Measurements from ENCODE around the gene APOL2.
"Not testable (repeated sequence)": the region's sequence is repeated elsewhere in the genome, so short reads cannot be mapped to it uniquely, and the experiment has no call there.

Gene APOL2

GRCh38 chr22:36238373-36239149, 766 bp downstream of the APOL2 start:
- DNase-seq = no peak

- DNase-seq = no peak
These were observed 1.6 kb downstream of the APOL2 start for GRCh38 chr22:36237462-36238372.

DNA sequence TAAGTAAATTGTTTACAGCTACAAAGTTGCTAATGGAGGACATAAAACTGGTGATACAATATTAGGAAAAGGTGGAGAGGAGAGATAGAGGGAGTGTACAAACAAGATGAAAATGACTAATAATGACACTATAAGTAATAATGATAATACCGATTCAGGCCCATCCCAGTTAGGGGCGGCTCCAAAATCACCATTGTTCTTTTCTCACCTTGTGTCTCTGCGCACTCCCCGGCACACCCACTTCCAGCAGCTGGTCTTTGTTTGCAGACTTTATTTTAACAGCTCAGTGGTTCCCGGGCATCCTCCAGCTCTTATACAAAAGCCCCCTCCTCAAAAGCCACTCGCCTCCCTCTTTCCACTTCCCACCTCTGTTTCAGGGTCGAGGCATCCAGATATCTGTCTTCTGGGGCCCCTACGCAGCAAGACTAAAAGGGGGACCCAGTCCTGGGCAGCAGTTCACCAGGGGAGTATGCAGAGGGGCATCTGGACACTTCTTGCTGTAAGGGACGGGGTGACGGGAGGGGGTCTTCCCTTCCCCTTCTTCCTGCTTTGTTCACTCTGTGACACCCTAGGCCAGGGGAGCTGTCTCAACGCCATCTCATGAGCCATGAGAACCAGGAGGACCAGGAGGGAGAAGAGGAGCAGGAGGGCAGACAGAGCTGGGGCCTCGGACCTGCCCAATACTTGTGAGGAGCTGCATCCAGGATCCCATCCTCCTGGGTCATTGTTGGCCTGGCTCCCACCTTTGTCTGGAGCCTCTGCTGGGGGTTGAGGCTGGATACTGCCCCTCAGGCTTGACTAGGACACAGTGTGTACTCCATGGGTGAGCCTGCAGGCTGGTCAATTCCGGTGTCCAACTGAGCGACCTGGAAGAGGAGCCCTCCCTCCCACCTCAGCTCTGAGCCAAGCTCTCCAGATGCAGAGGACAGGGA, 2.7 kb downstream of the APOL2 start:
- DNase-seq = no peak

DNA sequence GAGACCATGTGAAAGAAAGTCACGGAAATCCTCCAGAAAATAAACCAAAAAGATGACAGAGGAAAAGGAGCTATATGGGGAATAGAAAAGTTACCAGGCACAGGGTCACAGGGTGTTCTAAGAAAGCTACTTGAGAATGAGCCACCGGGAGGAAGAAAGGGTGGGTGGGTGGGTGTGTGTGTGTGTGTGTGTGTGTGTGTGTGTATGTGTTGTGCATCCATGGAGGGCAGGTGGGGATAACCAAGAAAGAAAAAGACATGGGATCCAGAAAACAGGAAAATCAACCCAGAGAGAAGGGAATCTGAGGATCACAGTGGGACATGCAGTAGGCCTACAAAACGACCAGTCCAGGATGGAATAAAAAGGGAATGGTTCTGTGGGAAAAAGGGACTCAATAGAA, 3.7 kb downstream of the APOL2 start:
- DNase-seq = no peak

- no peak for DNase-seq
These were observed 4.4 kb downstream of the APOL2 start for GRCh38 chr22:36234919-36235318.

GRCh38 chr22:36234213-36234612, 5.1 kb downstream of the APOL2 start:
- DNase-seq = no peak

DNA sequence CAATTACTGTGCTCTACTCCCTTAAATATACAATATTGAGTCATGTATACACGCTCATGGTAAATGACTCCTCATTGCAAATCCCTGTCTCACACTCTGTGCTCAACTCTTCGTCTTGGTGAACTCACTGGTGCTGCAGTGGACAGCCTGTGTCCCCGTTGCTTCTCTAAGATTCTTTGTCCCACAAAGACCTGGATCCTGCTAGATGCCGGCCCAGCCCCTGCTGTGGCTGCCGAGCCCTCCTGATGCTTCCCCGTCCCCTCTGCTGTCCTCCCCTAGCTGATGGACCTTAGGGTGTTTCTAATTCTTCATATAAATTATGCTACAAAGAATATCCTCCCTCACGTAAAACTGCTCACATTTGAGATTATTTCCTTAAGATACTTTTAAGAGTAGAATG, 5.5 kb downstream of the APOL2 start:
- no peak for DNase-seq

DNA sequence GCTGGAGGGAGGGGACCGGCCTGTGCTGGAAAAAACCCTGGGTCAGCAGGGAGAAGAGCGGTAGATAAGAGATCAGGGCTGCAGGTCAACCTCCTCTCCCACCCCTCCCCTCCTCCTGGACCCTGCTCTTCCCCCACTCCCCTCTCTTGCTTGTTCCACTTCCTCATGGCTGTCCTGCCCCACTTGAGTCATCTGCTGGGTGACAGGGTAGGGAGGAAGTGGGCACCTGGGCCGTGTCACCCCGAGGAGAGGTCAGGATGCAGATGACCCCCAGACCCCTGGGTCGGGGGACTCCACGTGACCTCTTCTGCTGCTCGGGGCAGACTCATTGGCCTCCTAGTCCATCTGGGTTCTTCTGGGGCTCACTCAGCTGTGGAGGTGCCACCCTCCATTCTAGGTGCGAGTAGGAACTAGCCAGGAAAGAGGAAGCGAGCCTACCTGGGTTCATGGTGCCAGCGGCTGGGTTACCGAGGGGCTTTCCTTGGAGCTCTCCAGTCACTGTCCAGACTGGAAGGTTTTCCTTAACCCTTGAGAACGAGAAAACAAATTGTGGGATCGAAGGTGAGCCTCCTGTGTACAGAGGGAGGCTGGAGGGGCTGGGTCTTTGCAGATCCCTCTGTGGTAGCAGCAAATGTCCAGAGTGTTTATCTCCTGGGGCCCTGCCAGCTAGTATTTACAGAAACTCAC, 6.5 kb downstream of the APOL2 start:
- no peak for DNase-seq

DNA sequence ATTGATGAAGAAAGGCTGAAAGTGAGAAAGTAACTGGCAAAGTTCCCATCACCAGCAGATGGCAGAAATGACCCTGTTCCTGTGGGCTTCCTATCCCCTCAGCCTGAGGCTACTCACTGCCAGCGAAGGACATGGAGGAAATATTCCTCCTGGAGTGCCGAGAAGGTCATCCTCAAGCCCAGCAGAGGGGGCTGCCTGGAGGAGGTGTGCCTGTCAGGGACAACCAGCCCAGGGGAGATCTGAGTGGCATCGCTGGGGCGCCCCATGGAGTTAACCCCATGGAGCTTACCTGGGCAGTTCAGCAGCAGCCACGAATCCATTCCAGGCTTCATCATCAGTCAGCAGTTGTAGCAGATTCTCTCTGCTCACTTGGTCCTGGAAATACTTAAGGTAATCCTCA, 8.3 kb downstream of the APOL2 start:
- DNase-seq = not testable (repeated sequence)

DNA sequence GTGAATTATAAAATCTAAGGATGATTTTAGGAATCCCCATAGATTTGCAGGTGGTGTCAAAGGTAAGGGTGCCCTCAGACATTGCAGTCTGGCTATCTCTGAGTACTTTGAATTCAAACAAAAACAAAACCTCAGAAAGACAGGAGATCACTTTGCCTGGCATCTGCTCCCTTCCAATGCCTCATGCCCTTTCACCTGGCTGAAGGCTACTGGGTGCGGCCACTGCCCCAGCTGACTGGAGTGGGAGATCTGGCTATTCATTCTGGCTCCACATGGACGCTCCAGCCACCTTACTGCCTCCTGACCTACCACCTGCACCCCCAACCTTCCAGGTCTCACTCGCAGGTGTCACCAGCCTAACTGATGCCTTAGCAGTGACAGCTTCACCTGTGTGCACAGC, 9.7 kb downstream of the APOL2 start:
- not testable (repeated sequence) for DNase-seq

DNA sequence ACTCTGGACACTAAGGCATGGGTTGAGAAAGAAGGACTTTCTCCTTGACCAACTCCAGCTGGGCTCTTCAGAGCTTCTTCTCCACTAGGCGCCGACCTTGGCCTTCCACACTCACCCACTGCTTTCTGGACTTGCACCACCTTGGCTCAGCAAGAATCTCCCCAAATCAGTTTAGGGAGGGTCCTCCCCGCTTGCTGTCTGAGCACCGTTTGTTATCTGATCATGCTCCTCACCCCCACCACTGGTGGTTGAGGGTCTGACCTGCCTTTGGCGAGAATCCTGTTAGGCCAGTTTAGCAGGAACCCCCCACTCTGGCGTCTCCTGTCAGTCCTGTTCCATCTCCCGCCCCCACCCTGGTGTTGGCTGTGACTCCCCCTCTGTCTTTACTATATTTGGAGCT, 10.4 kb downstream of the APOL2 start:
- DNase-seq = no peak

DNA sequence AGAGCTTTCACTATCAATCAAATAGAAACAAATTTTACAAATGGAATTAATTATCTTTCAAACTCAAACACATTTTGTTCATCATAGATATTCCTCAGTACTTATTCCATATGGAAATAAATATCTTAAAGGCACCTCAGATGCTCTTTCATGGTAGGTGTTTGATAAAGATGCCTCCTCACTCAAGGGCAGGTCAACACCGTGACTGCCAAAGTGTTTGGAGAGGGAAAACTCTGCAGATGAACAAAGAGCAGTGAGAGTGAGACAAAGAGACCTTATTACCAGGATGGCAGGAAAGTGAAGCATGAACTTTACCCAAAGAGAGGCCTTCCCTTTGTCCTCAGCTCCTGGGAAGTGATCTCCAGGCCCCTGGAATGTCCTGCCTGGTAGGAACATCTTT, 11.0 kb downstream of the APOL2 start:
- DNase-seq = not testable (repeated sequence)

DNA sequence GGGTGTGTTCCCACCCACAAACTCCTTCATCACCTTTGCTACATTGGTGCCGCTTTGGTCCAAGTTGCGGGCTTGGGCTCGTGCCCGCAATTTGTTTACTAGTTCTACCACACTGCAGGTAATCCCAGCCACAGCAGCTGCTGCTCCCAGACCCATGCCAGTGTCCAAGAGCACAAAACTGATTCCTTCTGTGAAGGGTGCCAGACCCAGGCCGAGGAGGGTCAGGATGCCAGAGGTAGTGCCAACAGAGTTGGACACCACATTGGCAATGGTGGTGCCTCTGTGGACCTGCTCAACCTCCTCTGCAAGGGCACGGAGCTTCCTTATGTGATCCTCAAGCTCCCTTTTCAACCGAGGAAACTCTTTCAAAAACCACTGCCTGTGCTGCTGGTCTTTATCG, 11.5 kb downstream of the APOL2 start:
- no peak for DNase-seq

- DNase-seq = no peak
These were observed 11.9 kb downstream of the APOL2 start for GRCh38 chr22:36227396-36227795.

- no peak for DNase-seq
These were observed 13.1 kb downstream of the APOL2 start for GRCh38 chr22:36226189-36226588.

DNA sequence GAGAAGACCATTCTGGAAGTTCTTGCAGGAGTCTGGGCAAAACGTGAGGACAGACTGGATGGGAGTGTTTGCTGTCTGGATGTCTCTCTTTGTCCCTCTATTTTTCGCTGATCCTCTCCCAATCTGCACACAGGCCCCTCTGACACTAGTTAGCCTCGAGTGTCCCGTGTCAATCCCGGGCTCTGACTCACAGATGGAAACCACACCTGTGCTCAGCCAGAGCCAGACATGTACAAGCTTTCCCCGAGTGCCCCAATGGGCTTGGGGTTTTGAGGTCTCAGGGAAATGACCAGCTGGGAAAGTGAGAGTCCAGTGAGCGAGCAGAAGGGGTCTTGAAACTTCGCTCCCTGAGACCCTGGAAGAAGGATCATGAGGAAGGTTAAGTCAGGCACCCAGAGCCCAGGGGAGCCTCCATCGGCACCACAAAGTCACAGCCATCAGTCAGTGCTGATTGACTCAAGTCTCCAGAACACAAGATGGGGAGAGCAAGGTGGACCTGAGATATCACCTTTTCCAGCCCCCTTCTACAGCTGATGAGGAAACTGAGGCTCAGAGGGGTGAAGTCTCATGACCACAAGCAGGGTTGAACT, 13.9 kb downstream of the APOL2 start:
- no peak for DNase-seq

DNA sequence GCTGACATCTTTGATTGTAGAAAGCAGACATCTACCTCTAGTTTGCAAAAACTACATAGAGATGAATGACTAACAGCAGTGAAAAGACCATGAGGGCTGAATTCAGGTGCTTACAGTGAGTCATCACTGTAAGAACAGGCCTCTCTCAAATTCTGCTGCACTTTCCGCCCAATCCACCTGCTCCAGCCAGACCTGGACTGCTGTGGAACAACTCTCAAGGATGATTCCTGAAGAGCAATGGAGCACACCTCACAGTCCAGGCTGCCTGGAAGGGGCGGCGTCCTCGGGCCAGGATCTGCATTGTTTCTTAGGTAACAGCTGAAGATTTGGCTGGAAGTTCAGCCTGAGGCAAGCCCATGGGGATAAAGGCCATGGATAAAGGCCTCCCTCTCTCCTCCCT, 15.1 kb downstream of the APOL2 start:
- DNase-seq = no peak

DNA sequence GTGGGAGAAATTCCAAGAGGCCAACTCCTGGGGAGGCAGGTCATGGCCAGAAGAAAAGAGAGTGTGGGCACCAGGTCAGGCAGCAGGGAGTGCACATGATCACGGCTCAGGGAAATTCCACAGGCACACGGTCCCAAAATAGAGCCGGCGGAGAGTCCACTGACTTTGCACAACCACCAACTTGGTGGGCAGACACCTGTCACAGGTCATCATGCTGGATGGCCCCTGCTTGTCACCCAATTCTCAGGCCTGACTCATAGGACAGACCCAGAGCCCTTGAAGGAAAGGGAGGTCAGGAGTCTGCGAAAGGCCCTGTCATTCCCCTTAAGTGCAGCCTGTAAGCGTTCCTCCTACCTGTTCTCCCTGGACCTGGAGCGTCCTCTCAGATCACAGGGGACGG, 15.8 kb downstream of the APOL2 start:
- DNase-seq = no peak

DNA sequence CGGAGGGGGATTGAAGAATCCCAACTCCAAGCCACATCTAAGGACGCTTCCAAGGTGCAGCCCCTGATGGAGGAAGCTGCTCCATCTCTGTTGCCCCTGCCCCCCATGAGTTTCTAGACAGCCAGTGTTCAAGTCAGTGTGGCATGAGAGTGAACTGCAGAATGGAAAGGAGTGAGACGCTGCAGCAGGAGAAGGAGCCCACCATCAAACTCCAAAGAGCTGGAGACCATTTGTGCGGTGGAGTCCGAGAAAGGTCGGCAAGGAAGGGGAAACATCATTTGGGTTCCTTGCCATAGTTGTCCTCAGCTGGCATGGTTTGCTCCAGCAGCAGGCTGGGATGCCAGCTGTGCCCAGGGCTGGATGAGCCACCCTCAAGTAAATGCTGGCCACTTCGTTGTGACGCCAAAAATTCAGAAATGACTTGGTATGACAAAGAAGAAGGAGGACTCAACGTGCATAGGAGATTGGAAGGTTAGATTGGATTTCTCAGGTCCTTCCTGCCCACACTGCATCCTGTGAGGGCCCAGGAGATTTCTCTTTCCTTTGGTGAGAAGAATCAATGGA, 16.4 kb downstream of the APOL2 start:
- DNase-seq = no peak

- peak; percentile 41 for DNase-seq
These were observed 17.3 kb downstream of the APOL2 start for GRCh38 chr22:36221799-36222751.

Measured in CD4-positive, alpha-beta T cell treated with Interferon gamma for 1 hour (primary cell).